GM18505 (cell line): ENCODE measurements around the gene JADE1.

ENCODE experiments used
- ATAC-seq: cut with Tn5 transposase; IDR thresholded peaks from one replicate; pipeline ENCODE4 v1.9.1; 2021; ENCODE audit not compliant: unreplicated experiment
- POLR2A ChIP-seq: IDR thresholded peaks from 4 replicates; pipeline ENCODE4 v1.6.1; 2011; ENCODE audit warnings: borderline replicate concordance; ENCODE audit not compliant: insufficient read depth, insufficient read length; ENCODE audit errors: extremely low read depth

The JADE1 gene

DNA sequence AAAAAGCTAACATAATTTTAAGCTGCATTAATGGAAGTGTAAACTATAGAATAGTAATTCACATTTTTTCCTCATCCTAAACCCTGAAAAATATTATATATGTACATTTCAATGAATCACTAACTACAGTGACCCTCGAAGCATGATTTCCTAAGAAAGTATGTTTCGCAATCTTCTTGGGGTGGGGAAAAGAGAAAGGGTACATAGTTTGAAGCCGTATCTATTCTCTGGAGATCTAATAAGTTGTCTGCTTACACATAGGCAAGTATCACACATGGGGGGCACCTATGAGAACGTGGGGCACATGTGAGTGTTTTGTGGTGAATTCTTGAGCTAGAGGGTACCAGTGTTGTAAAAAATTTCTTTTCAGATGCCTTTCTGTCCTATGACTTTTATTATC lies 71.2 kb downstream of the JADE1 start:
- no peak for ATAC-seq
- TF ChIP-seq POLR2A, result no peak

DNA sequence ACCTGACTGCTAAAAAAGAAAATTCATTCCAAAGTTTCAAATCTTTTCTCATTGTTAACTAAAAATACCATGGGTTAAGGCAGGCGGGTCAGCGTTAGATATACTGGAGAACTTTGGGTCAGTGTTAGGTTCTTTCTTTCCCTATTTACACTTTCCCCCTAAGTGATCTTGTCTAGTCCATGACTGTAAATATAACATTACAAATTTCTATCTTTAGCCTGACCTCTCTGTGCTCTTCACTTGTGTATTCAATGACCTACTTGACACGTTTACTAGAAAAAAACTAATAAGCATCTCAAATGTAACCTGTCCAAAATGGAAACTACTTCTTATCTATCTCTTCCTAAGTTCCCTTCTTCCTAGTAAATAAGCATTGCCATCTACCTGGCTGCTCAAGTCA lies 95.3 kb downstream of the JADE1 start:
- ATAC-seq, result no peak
- no peak for TF ChIP-seq POLR2A

- no peak for ATAC-seq
- no peak for TF ChIP-seq POLR2A
Measured at GRCh38 chr4:128906581-128906980, 97.1 kb downstream of the JADE1 start.

GRCh38 chr4:128907981-128908380 lies 98.5 kb downstream of the JADE1 start:
- no peak for ATAC-seq
- TF ChIP-seq POLR2A, result no peak

- no peak for TF ChIP-seq POLR2A
- ATAC-seq, result no peak
Measured at GRCh38 chr4:128908735-128909134, 99.2 kb downstream of the JADE1 start.

DNA sequence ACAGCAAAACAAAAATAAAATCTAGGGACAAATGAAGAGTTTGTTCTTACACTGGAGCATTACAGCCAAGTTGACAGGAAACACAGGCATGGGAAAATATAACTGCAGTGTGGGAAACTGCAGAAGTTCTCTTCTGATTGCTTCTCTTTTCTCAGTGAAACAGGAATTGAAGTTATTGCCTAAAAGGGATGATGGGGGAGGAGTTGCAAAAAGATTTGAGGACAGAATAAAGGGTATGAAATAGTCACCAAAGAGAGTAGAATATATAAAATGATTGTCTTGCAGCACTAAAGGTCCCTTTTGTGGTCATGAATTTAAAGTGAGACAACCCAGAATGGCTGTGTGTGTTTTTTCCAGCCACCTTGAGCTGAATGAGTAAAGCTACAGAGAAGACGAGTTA lies 103.7 kb downstream of the JADE1 start:
- ATAC-seq, result no peak
- no peak for TF ChIP-seq POLR2A

- no peak for TF ChIP-seq POLR2A
- no peak for ATAC-seq
Measured at GRCh38 chr4:128915544-128915943, 106.0 kb downstream of the JADE1 start.

DNA sequence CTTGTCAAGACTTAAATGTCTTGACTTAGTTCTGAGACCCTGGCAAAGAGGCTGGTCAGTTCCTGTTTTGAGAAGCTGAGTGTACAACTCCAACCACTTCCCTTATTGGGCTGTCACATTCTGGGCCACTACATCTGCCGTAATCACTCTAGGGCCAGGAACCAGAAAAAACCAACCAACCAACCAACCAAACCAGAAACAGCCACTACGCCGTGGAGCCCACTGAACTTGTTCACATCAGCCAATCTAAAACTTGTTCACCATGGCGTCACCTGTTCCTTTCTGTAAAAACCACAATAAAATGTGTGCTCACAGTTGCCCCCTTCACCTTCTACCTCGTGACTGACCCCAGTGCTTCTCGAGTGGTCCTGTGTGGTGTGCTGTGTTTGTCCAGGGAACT lies 107.3 kb downstream of the JADE1 start:
- peak; percentile 60 for ATAC-seq
- no peak for TF ChIP-seq POLR2A

DNA sequence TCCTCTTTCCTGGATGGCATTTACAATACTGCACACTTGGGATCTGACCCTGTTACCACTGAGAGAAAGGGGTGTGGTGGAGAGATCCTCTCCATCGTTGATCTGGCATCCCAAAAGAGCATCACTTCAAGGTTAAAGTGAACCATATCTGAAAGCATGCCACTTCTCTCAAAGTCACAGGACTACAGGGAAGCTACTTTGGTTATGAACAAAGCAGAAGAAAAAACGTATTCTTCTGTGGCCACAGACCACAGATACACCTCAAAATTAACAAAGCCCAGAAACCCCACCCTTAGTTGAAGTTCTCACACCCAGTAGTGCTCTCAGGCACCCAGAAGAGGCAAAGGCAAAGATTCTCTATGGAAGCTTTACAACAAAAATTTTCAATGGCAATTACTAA lies 108.3 kb downstream of the JADE1 start:
- peak; percentile 86 for ATAC-seq
- TF ChIP-seq POLR2A, result no peak

DNA sequence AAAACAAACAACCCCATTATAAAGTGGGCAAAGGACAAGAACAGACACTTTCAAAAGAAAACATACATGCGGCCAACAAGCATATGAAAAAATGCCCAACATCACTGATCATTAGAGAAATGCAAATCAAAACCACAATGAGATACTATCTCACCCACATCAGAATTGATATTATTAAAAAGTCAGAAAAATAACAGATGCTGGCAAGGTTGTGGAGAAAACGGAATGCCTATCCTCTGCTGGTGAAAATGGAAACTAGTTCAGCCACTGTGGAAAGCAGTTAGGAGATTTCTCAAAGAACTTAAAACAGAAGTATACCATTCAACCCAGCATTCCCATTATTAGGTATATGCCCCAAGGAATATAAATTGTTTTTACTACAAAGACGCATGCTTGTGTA lies 112.5 kb downstream of the JADE1 start:
- ATAC-seq, result no peak
- no peak for TF ChIP-seq POLR2A
